ENCODE measurements around the gene CAMK2D.

DNA sequence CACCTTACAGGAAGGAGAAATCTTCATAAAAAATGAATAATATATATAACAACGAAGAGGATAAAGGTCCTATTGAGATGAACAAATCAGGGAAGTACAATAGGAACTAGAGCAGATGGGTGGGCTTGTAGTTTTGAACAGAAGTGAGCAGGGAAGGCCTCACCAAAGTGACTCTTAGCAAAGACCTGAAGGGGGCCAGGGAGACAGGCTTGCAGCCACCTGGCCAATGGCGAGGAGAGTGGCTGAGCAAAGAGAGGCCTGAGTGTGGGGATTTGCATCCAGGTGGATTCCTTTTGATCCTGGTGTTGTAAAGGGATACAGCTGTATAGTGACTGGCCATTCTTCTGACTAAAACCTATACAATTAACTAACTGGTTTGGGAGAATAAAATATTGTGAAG is 354.1 kb downstream of the CAMK2D start:
- TF ChIP-seq, protein P1, sequence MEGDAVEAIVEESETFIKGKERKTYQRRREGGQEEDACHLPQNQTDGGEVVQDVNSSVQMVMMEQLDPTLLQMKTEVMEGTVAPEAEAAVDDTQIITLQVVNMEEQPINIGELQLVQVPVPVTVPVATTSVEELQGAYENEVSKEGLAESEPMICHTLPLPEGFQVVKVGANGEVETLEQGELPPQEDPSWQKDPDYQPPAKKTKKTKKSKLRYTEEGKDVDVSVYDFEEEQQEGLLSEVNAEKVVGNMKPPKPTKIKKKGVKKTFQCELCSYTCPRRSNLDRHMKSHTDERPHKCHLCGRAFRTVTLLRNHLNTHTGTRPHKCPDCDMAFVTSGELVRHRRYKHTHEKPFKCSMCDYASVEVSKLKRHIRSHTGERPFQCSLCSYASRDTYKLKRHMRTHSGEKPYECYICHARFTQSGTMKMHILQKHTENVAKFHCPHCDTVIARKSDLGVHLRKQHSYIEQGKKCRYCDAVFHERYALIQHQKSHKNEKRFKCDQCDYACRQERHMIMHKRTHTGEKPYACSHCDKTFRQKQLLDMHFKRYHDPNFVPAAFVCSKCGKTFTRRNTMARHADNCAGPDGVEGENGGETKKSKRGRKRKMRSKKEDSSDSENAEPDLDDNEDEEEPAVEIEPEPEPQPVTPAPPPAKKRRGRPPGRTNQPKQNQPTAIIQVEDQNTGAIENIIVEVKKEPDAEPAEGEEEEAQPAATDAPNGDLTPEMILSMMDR (IDR thresholded peaks at IDR 0.05), result no peak
- TF ChIP-seq, protein P2, sequence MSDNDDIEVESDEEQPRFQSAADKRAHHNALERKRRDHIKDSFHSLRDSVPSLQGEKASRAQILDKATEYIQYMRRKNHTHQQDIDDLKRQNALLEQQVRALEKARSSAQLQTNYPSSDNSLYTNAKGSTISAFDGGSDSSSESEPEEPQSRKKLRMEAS (IDR thresholded peaks at IDR 0.05), result no peak
- TF ChIP-seq POLR2A (IDR thresholded peaks at IDR 0.05; ENCODE audit: low read length) (no peak), HOXB13 (CRISPR knock-in tag; IDR thresholded peaks at IDR 0.05; ENCODE audit: low read depth) (no peak), CEBPB (IDR thresholded peaks at IDR 0.05) (no peak), NPAS2 (CRISPR knock-in tag; IDR thresholded peaks at IDR 0.05; ENCODE audit: borderline replicate concordance) (no peak), RFX5 (IDR thresholded peaks at IDR 0.05) (no peak)

Data from A549 (cell line).